RWPE2 (cell line): ENCODE measurements around the gene PRR15.

Experiments
- ATAC-seq: fragments of 200-7000 bp; cut with Tn5 transposase; 3 replicates; pipeline ENCODE4 v1.9.1; 2021; ENCODE audit warnings: low read depth
- DNase-seq: peaks from one replicate; pipeline ENCODE4 v3.0.0-alpha.2; 2020; ENCODE audit warnings: low spot score
- H3K27ac ChIP-seq: fragments of 450-650 bp; 2 replicates; pipeline ENCODE4 v1.5.1; 2017; ENCODE audit warnings: mild to moderate bottlenecking; ENCODE audit not compliant: poor library complexity, severe bottlenecking
- H3K27me3 ChIP-seq: fragments of 250-450 bp; sonication (Bioruptor Pico); 2 replicates; pipeline ENCODE4 v1.5.1; 2021; ENCODE audit warnings: mild to moderate bottlenecking, moderate library complexity; ENCODE audit not compliant: insufficient read depth, poor library complexity, severe bottlenecking
- H3K36me3 ChIP-seq: fragments of 250-450 bp; sonication (Bioruptor Pico); 2 replicates; pipeline ENCODE4 v1.5.1; 2020; ENCODE audit warnings: low read depth, mild to moderate bottlenecking, moderate library complexity
- H3K4me1 ChIP-seq: fragments of 250-450 bp; sonication (Bioruptor Pico); 2 replicates; pipeline ENCODE4 v1.5.1; 2021; ENCODE audit warnings: mild to moderate bottlenecking, moderate library complexity; ENCODE audit not compliant: insufficient read depth, poor library complexity, severe bottlenecking
- H3K4me3 ChIP-seq: fragments of 250-450 bp; sonication (Bioruptor Pico); 2 replicates; pipeline ENCODE4 v1.5.1; 2021; ENCODE audit warnings: mild to moderate bottlenecking, moderate library complexity; ENCODE audit not compliant: severe bottlenecking
- H3K9me3 ChIP-seq: fragments of 250-450 bp; sonication (Bioruptor Pico); 2 replicates; pipeline ENCODE4 v1.5.1; 2021; ENCODE audit warnings: mild to moderate bottlenecking, moderate library complexity; ENCODE audit not compliant: severe bottlenecking
- TF ChIP-seq, protein P1 (sequence below): fragments of 450-650 bp; IDR thresholded peaks from one replicate; pipeline ENCODE4 v1.5.1; 2017; ENCODE audit warnings: mild to moderate bottlenecking, moderate library complexity; ENCODE audit not compliant: poor library complexity, severe bottlenecking

PRR15 gene

DNA sequence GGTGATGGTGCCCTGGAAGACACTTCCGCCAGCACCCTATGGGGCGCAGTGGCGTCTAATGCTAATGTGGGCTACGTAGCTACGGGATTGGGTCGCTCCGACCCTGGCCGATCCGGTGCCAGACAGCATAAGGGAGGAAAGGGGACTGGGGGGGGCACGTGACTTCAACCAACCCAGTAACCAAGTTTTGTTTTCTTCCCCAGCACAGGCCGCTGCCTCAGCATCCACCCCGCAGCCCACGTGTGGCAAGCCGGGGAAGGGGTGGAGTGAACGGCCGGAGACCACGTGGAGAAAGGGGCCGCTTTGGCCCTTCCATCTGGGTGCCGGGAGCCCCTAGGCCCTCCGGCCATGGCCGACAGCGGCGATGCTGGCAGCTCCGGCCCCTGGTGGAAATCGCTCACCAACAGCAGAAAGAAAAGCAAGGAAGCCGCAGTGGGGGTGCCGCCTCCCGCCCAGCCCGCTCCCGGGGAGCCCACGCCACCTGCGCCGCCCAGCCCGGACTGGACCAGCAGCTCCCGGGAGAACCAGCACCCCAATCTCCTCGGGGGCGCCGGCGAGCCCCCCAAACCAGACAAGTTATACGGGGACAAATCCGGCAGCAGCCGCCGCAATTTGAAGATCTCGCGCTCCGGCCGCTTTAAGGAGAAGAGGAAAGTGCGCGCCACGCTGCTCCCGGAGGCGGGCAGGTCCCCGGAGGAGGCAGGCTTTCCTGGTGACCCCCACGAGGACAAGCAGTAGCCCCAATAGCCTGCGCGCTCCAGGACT, 2.5 kb downstream of the PRR15 start:
- Histone ChIP-seq H3K9me3 (no peaks in the 10 kb centered on the region), H3K4me3 (no peak overlapping the region), H3K36me3 (no peaks in the 10 kb centered on the region), H3K27me3 (no peaks in the 10 kb centered on the region), H3K27ac (no peak overlapping the region), H3K4me1 (peaks cover 9% of the 10 kb centered on the region)
- ATAC-seq: no peak
- DNase-seq: peak; percentile 54
- TF ChIP-seq, protein P1, sequence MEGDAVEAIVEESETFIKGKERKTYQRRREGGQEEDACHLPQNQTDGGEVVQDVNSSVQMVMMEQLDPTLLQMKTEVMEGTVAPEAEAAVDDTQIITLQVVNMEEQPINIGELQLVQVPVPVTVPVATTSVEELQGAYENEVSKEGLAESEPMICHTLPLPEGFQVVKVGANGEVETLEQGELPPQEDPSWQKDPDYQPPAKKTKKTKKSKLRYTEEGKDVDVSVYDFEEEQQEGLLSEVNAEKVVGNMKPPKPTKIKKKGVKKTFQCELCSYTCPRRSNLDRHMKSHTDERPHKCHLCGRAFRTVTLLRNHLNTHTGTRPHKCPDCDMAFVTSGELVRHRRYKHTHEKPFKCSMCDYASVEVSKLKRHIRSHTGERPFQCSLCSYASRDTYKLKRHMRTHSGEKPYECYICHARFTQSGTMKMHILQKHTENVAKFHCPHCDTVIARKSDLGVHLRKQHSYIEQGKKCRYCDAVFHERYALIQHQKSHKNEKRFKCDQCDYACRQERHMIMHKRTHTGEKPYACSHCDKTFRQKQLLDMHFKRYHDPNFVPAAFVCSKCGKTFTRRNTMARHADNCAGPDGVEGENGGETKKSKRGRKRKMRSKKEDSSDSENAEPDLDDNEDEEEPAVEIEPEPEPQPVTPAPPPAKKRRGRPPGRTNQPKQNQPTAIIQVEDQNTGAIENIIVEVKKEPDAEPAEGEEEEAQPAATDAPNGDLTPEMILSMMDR: no peak

DNA sequence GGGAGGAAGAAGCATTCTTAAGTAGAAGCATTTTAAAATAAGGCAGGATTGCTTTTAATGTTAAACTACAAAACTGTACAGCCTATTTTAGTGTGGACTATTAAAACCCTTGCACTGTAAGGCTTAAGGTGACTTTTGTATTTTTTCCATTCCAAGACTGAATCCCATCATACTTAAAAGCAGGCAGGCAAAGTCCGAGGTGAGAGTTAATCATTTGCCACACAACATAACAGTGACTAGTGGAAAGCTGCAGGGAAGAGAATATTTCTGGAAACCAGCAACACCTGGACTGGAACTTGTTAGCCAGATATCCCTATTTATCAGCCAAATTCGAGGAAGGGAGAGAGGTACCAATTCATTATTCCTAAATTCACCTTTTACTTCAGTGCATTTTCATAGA, 3.5 kb downstream of the PRR15 start:
- TF ChIP-seq, protein P1: no peak
- H3K36me3 ChIP-seq: no peaks in the 10 kb centered on the region
- H3K4me1 ChIP-seq: peaks cover 9% of the 10 kb centered on the region
- no peak for ATAC-seq
- no peaks in the 10 kb centered on the region for H3K9me3 ChIP-seq
- no peak overlapping the region for H3K27ac ChIP-seq
- no peak for DNase-seq
- H3K4me3 ChIP-seq: no peak overlapping the region
- H3K27me3 ChIP-seq: no peaks in the 10 kb centered on the region

DNA sequence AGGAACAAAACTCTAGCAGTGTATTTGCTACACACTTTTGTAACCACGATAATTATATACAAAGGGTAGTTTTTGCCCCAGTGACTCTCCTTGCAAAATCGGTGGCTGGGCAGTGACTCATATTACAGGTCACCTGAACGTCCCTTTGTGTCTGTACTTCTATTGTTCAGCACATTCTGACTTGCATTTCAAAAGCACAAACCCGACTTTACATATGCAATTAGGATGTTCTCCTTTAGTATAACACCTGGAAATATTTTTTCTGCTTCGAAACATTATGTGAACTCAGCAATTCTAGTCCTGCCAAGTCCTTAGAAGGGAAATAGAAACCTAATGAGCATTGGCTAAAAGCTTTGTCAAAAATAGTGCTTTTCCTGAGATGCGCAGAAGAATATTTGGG, 6.0 kb downstream of the PRR15 start:
- TF ChIP-seq, protein P1: no peak
- Histone ChIP-seq H3K4me1 (peaks cover 9% of the 10 kb centered on the region), H3K9me3 (no peaks in the 10 kb centered on the region), H3K4me3 (no peak overlapping the region), H3K36me3 (no peaks in the 10 kb centered on the region), H3K27me3 (no peaks in the 10 kb centered on the region), H3K27ac (no peak overlapping the region)
- ATAC-seq: no peak
- DNase-seq: no peak

DNA sequence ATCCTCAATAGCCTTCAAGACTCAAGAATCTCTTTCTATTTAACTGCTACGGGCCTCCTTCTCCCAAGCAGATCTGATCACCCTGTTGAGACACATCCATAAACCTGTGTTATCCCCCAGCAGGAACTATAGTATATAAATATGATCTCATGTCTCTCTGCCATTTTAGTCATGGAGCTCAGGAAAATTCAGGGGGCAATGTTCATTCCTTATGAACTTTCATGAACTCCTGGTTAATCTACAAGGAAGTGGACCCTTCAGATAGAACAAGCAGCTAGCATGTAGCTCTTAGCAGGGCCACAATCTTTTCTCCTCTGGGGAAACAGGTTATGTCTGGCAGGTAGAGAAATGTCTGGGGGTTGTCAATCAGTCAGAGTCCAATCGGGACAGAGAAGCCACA, 8.9 kb downstream of the PRR15 start:
- Histone ChIP-seq H3K4me3 (no peak overlapping the region), H3K4me1 (peaks cover 9% of the 10 kb centered on the region), H3K27me3 (no peaks in the 10 kb centered on the region), H3K27ac (no peak overlapping the region), H3K9me3 (no peaks in the 10 kb centered on the region), H3K36me3 (no peaks in the 10 kb centered on the region)
- DNase-seq (no peak), ATAC-seq (no peak)
- TF ChIP-seq, protein P1: no peak

DNA sequence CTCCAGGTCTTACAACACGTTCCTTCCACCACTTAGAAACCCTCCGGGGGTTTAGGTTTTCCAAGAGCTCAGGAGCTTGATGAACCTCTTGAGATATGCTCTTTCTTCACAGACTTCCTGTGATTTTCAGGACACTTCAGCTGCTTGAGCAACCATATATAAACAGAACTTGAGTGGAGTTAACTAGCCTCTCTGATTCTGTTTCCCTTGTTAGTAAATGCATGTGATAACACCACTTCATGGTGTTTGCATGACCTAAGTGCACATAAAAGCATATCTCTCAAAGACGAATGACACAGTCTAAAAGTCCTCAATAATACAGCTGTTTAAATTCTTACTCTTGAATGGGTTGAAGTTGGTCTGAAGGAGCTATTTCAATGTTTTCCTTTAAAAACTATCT, 9.9 kb downstream of the PRR15 start:
- no peak overlapping the region for H3K4me3 ChIP-seq
- DNase-seq (no peak), ATAC-seq (no peak)
- H3K27ac ChIP-seq: no peak overlapping the region
- H3K9me3 ChIP-seq: no peaks in the 10 kb centered on the region
- TF ChIP-seq, protein P1: no peak
- H3K27me3 ChIP-seq: no peaks in the 10 kb centered on the region
- H3K4me1 ChIP-seq: peaks cover 9% of the 10 kb centered on the region
- H3K36me3 ChIP-seq: no peaks in the 10 kb centered on the region
